ENCODE measurements around the gene BAIAP2.
"Not testable (repeated sequence)": the region's sequence is repeated elsewhere in the genome, so short reads cannot be mapped to it uniquely, and the experiment has no call there.

BAIAP2 gene

DNA sequence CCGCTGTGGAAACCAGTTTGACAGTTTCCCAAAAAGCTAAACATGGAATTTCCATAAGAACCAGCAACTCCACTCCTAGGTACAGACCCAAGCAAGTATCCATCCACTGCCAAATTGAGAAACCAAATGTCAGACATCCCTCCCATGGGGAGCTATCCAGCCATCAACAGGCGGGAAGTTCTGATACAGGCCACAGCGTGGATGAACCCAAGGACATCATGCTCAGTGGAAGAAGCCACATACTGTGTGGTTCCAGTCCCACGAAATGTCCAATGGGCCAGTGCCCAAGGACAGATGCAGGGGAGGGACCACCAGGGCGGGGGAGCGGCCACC lies 12.6 kb upstream of the BAIAP2 start:
- DNase-seq, result no peak

DNA sequence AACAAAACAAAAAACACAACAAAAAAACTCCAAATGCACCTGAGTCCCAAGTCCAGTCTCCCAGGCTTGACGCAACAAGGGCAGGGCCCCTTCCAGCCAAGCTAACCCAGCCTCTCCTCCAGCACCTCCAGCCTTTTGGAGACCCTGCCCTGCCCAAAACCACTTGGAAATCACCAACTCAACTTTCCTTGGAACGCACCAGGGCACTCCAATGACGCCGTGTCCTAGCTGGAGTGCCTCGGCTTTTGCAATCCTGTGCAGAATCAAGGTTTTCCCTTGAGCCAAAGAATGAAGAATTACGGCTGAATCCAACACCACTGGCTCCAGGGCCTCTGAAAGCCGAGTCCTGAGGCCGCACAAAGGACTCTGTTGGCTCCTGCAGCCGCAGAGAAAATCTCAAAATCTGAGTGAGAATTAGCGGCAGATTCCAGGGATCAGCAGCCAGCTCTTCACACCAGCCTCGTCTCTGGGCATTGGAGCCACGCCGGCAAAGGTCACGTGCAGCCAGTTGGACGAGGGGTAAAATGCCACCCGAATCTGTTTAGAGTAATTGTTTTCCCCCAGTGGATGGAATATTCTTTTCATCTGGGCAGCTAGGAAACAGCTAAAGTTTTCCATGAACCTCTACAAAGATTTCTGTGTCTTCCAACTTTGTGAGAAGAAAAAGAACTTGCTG lies 9.7 kb upstream of the BAIAP2 start:
- DNase-seq, result no peak

DNA sequence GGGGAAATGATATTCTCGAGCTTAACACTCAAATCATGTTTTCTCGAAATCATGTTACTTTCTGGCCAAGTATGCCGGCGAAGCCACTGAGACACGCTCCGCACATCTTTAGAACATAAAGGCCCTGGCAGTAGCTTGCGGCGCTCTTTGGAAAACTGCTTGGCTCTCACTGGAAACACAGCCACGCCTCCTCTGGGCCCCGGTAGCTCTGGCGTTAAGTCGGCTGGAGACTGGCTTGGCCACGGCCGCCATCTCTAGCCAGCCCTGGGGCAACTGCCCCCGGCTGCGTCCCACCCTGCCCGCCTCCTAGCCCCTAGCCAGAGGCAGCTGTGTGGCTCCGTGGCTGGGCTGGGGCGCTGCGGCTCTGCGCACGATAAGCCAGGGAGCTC lies 9.2 kb upstream of the BAIAP2 start:
- no peak for DNase-seq

DNA sequence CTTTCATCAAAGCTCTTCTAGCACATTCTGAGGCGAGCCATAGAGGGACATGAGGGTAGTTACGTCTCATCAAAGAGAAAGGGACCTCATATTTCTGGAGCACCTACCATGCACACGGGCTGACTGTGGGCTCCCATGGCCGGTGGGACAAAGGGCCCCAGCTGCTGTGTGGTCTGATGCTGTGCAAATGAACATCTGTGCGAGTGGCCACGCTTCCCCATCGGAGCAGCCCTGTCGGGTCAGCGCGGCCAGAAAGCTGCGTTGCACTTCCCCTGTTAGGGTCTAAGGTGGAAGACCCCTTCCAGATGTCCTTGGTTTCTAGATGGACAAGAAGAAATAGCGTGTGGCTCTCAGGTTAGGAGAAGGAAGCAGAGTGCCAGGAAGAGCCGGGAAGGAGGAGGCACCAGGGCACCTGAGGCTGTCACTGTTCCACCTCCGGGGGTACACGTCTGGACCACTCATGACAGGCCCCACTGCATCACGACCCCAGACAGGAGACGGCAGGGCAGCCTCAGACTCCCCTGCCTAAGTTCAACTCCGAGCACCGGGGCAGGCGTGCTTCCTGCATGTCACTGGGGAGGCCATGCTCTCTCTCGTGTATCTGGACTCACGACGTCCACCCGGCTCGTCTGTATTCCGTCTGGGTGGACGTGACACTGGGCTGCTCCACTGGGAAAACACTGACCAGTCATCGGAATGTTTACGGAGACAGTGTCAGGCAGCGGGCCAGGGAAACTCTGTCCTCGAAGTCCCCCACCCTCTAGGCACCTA lies 8.5 kb upstream of the BAIAP2 start:
- DNase-seq, result no peak

DNA sequence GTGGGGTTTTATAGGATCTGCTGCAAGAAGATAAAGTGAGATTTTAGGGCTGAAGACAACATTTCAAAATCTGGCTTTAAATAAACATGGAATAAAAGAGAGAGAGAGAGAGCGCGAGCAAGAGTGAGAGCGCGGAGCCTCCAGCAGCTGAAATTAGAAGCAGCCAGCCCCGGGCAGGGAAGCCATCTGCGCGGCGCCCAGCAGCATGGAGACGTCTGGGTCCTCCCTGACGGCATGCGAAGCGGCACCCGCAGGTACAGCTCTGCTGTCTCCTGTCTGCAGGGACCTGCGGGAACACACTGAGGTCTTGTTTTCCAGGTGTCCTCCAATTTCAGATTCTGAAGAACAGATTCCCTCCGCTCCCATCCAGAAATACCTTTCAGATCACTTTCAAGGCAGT lies 7.9 kb upstream of the BAIAP2 start:
- DNase-seq, result no peak

DNA sequence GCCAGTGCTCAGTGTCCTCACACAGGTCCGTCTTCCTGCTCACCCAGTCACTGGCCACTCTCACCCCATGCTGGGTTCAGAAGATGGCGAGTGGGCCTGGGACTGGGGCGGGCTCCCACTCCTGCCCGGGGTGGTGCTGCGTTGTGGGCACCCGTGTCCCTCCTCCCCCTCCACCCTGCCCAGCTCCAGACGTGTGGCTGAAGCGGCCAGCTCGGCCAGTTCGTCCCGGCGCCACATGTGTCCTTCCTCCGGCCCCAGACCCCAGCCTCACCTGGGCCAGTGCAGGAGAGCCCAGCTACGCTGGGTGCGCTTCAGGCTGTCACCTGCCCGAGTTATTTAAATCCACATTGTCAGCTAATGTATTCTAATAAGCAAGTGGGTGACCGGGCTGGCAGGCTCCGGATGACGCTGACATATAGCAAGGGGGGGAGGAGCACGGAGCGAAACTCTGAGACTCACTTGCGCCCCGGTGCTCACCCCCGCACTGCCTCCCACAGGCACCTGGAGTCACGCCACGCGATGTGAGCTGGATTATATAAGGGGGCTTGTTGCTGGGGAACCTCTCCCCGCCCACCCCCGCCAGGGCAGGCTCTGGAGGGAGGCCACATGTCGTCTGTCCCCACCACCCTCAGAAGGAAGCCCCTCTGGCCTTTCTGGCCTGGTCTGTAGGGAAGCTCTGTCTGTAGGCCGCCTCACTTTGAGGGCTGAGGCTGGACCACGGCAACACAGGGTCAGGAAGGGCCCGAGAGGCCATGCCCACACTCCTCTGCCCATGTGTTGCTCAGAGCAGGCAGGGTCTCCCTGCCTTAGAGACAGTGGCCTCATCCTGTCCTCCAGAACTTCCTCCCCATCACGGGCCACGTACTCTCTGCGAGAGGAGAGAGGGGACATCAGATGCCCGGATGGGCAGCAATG lies 7.1 kb upstream of the BAIAP2 start:
- no peak for DNase-seq

DNA sequence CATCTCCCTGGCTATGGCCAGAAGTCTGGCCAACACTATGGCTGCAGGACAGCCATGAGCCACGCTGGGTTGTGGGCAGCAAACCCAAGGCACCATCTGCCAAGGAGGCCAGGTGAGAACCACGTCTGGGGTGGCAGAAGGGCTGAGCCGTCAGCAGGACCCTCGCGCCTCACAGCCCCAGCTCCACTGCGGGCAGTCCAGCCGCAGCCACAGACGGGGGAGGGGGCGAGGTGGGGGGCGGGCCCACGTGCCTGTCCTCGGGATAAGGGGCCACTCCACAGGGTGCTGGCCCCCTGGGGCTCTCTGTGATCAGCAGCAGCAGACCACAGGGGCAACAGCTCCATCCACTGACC lies 6.5 kb upstream of the BAIAP2 start:
- no peak for DNase-seq

DNA sequence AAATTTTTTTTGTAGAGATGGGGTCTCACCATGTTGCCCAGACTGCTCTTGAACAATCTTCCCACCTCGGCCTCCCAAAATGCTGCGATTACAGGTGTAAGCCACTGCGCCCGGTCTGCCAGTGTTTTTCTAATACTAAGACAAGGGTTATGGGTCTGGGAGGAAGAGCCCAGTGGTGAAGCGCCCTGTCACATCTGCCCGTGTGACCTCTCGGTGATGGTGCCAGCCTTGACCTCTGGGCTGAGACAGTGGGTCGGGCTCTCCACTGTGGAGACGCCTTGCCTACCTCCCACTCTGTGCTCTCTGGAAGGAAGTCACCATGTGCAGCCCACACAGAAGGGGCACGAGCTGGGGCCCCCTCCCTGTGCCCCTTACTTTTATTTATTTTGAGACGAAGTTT lies 5.1 kb upstream of the BAIAP2 start:
- DNase-seq, result no peak

DNA sequence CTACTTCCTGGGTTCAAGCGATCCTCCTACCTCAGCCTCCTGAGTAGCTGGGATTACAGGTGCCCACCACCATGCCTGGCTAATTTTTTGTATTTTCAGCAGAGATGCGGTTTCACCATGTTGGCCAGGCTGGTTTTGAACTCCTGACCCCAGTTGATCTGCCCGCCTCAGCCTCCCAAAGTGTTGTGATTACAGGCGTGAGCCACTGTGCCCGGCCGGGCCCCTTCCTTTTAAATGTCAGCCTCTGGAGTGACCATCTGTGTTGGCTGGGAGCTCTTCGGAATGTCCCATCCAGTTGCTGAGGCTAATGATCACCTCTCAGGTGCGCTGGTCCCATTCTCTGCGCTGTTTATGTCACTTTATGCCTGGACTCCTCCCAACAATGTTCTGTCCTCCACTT lies 4.6 kb upstream of the BAIAP2 start:
- DNase-seq, result not testable (repeated sequence)

DNA sequence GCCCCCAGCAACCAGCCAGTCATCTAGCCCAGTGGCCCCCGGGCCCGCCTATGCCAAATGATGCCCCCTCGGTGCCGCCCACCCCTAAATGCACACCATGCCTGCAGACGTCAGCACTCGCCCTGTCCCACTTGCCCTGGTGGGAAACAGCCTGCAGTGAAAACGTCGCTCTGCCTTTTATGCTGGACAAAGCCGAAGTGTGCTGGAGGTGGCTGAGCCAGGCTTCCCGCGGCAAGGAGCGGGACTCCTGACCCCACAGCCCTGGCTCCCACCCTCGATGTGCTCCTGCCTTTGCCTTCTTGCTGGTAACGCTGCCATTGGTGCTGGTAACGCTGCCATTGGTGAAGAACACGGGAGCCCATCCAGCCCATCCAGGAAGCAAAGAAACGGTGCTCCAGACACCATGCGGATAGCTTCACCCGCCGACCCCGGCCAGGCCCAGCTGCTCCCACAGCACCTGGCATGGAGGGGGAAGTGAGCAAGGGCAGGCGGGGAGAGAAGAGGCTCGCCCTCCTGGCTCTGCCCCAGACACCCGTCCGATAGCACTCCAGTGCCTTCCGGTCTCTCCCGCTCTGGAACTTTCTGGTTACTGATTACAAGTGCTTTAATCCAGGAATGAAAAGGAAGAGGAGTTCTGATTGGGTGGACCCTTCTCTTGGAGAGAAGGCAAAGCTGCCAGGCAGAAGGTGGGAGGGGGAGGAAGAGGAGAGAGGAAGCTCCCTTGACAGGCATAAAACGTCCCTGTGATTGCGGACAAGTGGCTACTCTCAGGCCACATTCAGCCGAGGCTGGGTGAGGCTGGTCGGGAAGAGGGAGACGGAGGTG lies 4.0 kb upstream of the BAIAP2 start:
- no peak for DNase-seq

DNA sequence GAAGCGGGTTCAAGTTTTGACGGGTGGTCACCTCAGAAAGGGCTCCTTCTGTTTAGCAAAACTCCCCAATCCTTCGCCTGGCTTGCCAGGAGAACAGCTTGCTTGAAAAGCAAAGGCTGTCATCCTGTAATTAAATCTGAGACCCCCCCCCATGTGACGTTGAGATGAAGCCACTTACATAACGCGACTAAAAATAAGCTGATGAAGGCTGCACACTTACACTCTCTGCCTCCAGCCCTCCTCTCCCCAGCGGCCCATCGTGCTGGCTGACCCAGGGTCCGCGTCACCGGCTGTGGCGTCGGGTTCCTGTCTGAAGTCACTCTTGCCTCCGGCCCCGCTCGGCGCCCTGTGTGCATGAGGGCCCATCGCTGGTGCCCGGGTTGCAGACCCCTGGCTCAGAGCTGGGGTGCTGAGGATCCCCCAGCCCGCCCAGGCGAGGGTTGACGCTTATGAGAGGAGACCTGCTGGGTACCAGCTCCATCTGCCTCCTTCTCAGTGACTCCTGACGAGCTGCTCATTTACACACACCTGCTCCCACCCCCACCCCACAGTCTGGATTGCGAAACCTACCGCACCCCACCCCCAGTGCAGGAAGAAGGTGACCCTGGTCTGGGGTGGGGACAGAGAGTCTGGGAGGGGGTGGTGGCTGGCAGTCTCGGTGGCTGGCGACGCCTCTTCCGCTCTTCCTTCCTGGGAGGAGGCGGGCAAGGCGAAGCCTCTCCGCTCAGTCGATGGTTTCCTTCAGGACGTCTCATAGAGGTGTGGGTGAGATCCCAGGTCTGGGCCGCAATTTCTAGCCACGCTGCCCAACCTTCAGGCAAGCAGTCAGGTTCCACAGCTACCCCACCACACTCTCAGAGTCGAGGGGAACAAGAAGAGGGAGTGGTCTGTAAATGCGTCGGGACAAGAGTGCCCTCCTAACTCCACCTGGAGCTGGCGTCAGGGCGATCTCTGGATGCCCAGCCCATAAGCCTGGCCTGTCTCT lies 3.1 kb upstream of the BAIAP2 start:
- no peak for DNase-seq

DNA sequence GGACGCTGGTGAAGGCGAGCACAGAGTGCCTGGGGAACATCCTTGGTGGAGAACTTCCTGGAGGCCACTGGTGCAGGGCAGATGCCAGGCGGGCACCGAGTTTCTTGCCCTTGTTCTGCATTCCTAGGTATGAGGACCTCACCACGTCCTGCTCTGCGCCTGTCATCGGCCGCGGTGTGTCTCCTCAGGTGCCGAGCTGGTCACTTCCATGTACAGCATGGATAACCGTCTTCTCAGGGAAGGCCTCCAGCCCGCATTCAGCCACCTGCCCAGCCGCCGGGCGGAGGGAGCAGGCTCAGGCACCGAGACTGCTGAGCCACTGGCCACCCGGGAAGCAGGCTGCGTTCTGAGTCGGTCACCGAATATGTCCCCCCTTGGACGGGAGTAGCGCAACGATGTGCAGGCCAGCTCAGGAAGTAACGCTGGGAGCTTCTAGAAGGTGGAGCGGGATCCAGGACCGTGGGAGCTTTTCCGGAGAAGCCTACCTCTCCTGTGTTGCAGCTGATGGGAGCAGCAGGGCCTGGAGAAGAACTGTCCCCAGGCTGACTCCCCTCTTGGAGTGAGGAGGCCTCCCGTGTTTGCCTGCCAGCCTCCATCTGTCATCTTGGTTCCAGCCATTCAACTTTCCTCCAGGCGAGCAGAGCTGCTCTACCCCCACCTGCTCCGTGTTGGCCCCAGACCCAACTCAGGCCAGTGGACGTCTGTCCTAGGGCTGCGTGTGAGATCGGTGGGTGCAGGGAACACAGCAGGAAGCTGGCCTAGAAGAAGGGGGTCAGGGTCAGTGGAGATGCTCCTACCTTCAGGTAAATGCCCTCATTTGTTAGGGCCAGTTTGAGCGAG lies 2.1 kb upstream of the BAIAP2 start:
- DNase-seq, result no peak

DNA sequence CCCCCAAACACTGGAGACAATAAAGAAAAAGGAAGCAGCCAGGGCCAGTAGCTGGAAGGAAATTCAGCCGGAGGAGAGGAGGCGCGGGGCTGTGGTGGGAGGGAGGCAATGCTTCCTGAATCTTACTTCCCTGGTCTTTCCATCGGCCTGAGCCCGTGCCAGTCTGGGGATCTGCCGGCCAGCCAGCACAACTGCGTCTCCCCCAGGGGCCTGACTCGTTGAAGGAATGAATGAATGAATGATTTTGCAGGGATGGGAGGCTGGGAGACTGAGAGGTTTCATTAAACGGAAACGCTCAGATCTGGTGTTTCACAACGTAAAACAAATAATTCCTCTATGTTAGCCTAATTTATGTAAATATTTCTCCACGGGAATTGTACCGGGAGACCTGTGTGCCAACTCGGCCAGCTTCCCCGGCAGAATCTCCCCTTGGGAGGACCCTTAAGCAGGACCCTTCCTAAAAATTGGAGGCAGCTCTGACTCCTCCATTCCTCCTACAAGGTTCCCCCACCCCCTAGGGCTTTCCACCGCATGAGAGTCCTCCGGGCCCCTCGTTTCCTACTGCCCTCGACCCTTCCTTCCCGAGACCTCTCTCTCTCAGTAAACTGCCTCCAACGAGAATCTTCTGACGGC lies 1.3 kb upstream of the BAIAP2 start:
- no peak for DNase-seq

DNA sequence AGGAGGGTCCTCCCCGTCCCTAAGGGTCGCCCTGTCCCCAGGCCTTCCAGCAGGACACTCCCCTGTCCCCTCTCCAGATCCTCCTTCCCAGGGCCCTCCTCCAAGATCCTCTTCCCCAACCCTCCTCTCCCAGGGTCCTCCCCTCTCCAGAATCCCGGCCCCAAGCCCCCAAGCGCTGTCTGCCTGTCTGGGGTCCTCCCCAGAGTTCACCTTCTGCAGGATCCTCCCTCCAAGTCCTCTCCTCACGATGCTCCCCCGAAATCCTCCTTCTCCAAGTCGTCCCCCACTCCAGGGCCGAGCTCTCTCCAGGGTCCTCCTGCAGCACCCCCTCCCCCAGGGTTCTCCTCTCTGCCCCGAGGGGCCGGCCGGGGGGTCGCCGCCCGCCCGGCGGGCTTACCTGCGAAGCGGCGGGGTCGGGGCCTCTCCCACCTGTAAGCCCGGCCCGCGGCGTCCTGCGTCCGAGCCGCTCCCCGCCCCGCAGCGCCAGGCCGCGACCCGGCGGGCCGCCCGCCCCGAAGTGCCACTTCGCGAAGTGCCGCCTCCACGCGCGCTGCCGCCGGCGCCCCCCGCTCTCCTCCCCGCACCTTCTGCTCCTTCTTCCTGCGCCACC lies 678 bp upstream of the BAIAP2 start:
- no peak for DNase-seq

DNA sequence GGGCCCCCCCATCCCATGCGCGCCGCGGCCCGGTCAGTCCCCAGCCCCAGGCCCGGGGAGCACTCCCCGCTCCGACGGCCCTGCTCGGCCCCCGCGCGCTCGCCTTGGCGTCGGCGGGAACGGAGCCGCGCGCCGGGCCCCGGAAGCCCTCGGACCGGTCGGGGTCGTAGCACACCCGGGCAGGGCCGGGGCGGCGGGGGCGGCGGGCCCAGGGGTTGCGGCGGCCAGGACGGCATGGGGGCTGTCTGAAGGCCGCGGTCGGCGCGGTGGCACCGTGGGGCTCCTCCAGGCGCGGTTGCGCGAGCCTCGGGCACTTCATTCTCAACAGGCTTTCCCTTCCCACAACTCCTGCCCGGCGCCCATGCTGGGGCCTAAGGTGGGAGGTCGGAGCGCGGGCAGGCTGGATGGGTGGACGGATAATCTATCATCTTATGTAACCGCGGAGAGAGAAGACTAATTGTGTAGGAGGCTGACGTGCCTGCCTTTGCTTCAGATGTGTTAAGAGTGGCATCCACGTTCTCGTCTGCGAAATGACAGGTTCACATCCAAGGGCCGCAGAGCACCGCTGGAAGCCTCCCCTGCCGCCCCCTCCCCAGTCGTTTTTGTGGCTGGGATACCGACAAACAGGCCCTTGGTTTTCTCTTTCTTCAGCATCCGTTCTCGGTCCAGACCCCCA lies 708 bp downstream of the BAIAP2 start:
- no peak for DNase-seq

DNA sequence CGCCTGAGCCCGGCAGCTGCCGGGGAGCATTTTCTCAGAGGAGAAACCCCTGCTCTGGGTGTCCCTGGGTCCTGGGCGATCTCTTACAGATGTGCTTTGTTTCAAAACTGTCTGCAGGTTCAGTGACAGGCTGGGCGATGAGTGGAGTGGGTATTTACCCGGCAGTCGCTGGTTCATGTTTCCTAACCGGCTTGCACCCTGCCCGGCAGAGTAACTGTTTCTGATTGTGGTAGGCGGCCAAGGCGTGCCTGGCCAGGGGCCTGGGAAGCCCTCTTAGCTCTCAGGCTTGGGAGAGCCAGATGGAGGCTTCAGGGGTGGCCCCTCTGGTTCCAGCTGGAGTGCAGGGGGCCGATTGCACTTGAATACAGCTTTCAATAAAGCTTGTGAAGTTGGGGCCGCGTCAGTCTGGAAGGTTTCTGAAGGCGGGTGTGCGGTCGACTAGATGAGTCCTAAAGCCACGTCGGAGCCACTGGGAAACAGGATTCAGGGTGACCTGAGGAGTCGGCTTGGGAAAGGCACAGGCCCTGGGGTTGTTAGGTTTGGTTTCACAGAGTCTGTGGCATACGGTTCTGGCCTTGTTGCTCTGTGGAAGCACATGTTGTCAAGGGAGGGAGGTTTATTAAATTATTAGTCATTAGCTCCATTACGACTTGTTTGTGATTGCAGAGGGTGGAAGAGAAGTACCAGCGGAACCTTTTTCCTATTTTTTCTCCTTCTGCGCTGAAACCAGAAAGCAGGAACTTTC lies 1.4 kb downstream of the BAIAP2 start:
- no peak for DNase-seq

DNA sequence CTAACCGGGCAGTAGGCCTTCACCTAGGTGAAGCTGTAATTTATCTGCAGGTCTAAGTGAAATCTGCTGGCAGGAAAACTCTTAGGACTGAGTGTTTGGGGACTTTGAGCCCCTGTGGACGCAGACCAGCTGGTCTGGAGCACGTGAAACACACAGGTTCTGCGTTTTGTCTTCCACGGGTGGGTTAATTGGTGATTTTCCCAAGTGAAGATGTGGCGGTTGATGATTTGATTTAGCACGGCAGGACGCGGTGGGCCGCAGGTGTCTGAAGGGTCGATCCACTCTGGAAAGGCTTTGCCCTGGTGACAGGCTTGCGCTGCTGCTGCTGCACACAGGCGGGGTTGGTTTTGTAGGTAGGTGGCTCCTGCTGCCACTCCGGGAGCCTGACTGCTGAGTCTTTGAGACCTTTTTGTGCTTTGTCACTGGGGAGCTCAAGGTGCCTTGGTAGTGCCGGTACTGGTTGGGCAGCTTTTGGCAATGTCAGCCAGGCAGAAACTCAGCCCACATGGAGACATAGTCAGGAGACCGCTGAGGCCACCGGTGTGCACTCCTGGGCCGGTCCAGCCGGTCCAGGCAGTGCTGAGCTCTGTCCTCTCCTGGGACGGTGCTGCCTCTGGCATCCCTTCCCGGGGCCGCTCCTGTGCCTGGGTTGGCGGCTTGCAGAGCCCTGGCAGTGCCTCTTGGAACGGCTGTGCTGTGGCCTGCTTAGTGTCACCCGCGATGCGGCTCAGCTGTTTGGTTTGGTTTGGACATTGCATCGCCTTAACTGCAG lies 2.3 kb downstream of the BAIAP2 start:
- no peak for DNase-seq
